IMR-90 (cell line): ENCODE measurements around the gene MEST. TPM values are rescaled to one million over a fixed set of nuclear protein-coding genes. Genes with fewer than 3 reads are reported as not detected.

Source experiments
- MAFK ChIP-seq: IDR thresholded peaks from 2 replicates; pipeline ENCODE4 v1.6.1; 2012; ENCODE audit warnings: low read depth, low read length, improper control_type of control experiment
- USF2 ChIP-seq: fragments of 150-350 bp; IDR thresholded peaks from 2 replicates; pipeline ENCODE4 v1.6.1; 2017; ENCODE audit warnings: mild to moderate bottlenecking, antibody characterized with exemption, low read length, low read depth
- polyA plus RNA-seq, 3 experiments: library from polyadenylated mRNA; depleted of rRNA; stranded (reverse); fragments of >200 nt; gene quantifications; 2 replicates each; pipeline ENCODE4 v1.2.3, GENCODE V29; 2012; ENCODE audit warnings: low replicate concordance in 1 of 3
- total RNA-seq: library from RNA; depleted of rRNA; stranded (reverse); fragments of >200 nt; gene quantifications from 2 replicates; pipeline ENCODE4 v1.2.3, GENCODE V29; 2012

The MEST gene
- total and polyA plus RNA-seq, 2 of the 4 experiments (the other 2 are of a cell fraction) = 219 to 317 TPM

DNA sequence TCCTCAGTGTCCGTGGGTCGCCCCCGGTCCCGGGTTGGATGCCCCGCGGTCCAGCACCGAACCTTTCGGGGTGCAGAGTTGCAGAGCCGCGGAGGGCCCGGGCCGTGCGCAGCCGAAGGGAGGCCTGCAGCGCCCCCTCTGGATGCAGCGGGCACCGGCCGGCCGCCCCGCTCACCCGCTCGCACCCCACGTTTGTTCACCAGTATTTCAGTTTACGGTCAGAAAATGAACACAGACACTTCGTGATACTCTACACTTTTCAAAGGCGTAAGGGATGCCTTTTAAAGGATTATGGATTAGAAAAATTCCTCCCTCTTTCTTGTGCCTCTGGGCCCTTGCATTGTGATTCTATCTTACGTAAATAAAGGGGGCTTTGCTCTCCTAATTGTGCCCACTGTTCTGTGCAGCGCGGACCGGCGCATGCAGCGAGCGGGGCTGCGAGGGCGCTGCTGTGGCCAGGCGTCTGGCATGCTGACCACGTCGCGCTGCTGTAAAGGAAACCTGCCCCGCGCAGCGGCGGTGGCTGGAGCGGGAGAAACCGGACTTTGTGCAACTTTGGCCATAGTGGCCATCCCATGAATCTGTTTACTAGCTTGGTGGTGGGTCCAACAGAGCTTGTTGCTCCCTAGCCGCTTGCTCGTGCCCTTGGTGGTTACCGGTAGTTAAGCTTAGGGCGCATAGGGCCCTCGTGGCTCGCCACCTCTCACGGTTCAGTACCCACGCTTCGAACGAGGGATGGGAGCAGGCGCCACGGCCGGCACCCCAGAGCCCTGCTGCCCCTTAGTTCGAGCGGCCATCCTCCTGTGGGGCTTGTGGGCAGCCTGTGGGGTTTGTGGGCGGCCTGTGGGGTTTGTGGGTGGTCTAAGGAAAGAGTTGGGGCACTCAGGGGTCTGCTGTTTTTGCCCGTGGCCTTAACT lies 739 bp upstream of the MEST start (continued):
- TF ChIP-seq MAFK = no peak
- no peak for TF ChIP-seq USF2
